ENCODE measurements around the gene PDE7B. TPM values are rescaled to one million over a fixed set of nuclear protein-coding genes. Genes with fewer than 3 reads are reported as not detected.

Gene PDE7B
- total and polyA plus RNA-seq, 4 donors: 0.75 to 5.2 (median 1.3) TPM

DNA sequence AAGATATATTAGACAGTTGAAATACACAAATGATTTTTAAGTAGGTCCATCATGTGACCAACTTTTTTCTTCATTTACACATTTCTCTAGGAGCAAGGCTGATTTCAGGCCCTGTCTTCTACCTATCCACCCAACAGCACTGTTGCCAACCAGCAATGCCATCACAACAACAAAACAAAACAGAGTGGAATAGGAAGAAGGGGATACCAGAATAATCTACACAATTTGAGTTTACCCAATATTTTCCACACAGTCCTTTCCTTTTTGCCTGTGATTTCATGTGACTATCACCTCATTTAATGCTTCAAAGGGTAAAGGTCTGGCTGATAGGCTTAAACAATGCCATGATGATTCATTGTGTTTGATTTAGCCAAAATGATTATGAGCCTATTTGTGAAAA is 303.7 kb downstream of the PDE7B start:
- H3K36me3 ChIP-seq (ENCODE audit: control insufficient read depth in 4 of 4, insufficient read depth in 3 of 4, low read depth in 1 of 4, low read length in 3 of 4): no peaks in the 10 kb centered on the region
- H3K27ac ChIP-seq (ENCODE audit: low read depth in 1 of 2, low read length in 2 of 2): no peak overlapping the region
- no peak for DNase-seq (ENCODE audit: low spot score)
- H3K4me1 ChIP-seq (ENCODE audit: control insufficient read depth in 4 of 4, insufficient read depth in 4 of 4, low read length in 3 of 4): peaks cover 0 to 25% (median 23%) of the 10 kb centered on the region in 4 donors
- no peak overlapping the region for H3K4me3 ChIP-seq (ENCODE audit: low read depth in 1 of 3, low read length in 3 of 3)
- H3K9ac ChIP-seq (ENCODE audit: low read depth in 1 of 2, low read length in 2 of 2): no peak overlapping the region
- H3K27me3 ChIP-seq (ENCODE audit: control insufficient read depth in 4 of 4, insufficient read depth in 4 of 4, low read length in 3 of 4): no peaks in the 10 kb centered on the region
- TF ChIP-seq HNF4A (conservative IDR thresholded peaks at IDR 0.05) (no peak), FOXA2 (IDR thresholded peaks at IDR 0.05) (no peak), GABPA (IDR thresholded peaks at IDR 0.05 in 1 of 2, conservative IDR thresholded peaks at IDR 0.05 in 1 of 2) (no peak), HNF4G (IDR thresholded peaks at IDR 0.05) (no peak), FOXA1 (IDR thresholded peaks at IDR 0.05) (no peak)
- TF ChIP-seq, protein P1, sequence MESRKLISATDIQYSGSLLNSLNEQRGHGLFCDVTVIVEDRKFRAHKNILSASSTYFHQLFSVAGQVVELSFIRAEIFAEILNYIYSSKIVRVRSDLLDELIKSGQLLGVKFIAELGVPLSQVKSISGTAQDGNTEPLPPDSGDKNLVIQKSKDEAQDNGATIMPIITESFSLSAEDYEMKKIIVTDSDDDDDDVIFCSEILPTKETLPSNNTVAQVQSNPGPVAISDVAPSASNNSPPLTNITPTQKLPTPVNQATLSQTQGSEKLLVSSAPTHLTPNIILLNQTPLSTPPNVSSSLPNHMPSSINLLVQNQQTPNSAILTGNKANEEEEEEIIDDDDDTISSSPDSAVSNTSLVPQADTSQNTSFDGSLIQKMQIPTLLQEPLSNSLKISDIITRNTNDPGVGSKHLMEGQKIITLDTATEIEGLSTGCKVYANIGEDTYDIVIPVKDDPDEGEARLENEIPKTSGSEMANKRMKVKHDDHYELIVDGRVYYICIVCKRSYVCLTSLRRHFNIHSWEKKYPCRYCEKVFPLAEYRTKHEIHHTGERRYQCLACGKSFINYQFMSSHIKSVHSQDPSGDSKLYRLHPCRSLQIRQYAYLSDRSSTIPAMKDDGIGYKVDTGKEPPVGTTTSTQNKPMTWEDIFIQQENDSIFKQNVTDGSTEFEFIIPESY (IDR thresholded peaks at IDR 0.05): no peak
- TF ChIP-seq, protein P2, sequence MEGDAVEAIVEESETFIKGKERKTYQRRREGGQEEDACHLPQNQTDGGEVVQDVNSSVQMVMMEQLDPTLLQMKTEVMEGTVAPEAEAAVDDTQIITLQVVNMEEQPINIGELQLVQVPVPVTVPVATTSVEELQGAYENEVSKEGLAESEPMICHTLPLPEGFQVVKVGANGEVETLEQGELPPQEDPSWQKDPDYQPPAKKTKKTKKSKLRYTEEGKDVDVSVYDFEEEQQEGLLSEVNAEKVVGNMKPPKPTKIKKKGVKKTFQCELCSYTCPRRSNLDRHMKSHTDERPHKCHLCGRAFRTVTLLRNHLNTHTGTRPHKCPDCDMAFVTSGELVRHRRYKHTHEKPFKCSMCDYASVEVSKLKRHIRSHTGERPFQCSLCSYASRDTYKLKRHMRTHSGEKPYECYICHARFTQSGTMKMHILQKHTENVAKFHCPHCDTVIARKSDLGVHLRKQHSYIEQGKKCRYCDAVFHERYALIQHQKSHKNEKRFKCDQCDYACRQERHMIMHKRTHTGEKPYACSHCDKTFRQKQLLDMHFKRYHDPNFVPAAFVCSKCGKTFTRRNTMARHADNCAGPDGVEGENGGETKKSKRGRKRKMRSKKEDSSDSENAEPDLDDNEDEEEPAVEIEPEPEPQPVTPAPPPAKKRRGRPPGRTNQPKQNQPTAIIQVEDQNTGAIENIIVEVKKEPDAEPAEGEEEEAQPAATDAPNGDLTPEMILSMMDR (IDR thresholded peaks at IDR 0.05; ENCODE audit: low read depth, low read length, missing input control): no peak
- TF ChIP-seq, protein P3, sequence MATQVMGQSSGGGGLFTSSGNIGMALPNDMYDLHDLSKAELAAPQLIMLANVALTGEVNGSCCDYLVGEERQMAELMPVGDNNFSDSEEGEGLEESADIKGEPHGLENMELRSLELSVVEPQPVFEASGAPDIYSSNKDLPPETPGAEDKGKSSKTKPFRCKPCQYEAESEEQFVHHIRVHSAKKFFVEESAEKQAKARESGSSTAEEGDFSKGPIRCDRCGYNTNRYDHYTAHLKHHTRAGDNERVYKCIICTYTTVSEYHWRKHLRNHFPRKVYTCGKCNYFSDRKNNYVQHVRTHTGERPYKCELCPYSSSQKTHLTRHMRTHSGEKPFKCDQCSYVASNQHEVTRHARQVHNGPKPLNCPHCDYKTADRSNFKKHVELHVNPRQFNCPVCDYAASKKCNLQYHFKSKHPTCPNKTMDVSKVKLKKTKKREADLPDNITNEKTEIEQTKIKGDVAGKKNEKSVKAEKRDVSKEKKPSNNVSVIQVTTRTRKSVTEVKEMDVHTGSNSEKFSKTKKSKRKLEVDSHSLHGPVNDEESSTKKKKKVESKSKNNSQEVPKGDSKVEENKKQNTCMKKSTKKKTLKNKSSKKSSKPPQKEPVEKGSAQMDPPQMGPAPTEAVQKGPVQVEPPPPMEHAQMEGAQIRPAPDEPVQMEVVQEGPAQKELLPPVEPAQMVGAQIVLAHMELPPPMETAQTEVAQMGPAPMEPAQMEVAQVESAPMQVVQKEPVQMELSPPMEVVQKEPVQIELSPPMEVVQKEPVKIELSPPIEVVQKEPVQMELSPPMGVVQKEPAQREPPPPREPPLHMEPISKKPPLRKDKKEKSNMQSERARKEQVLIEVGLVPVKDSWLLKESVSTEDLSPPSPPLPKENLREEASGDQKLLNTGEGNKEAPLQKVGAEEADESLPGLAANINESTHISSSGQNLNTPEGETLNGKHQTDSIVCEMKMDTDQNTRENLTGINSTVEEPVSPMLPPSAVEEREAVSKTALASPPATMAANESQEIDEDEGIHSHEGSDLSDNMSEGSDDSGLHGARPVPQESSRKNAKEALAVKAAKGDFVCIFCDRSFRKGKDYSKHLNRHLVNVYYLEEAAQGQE (IDR thresholded peaks at IDR 0.05): no peak
- TF ChIP-seq, protein P4, sequence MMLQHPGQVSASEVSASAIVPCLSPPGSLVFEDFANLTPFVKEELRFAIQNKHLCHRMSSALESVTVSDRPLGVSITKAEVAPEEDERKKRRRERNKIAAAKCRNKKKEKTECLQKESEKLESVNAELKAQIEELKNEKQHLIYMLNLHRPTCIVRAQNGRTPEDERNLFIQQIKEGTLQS (IDR thresholded peaks at IDR 0.05): no peak
- no peaks in the 10 kb centered on the region for H3K9me3 ChIP-seq (ENCODE audit: control insufficient read depth in 4 of 4, low read length in 3 of 4)

DNA sequence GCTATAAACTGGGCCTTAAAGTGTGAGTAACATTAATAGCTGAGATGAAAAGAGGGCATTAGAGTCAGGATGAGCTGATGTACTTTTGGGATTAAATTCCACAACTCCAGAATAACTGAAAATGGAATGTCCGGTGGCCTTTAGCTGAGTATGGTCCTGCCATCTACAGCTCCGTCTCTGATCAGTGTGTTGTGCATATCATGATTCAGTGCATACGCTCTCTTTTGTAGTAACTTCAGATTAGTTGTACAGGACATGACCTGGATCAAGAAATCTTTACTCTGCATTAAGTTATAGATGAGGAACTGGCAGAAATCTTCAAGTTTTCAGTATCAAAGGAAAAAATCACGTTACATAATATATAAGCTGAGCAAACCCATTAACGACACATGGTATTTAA is 306.2 kb downstream of the PDE7B start:
- Histone ChIP-seq H3K27me3 (ENCODE audit: control insufficient read depth in 4 of 4, insufficient read depth in 4 of 4, low read length in 3 of 4) (no peaks in the 10 kb centered on the region), H3K9ac (ENCODE audit: low read depth in 1 of 2, low read length in 2 of 2) (no peak overlapping the region), H3K4me1 (ENCODE audit: control insufficient read depth in 4 of 4, insufficient read depth in 4 of 4, low read length in 3 of 4) (peaks cover 0 to 25% (median 23%) of the 10 kb centered on the region in 4 donors), H3K4me3 (ENCODE audit: low read depth in 1 of 3, low read length in 3 of 3) (no peak overlapping the region), H3K36me3 (ENCODE audit: control insufficient read depth in 4 of 4, insufficient read depth in 3 of 4, low read depth in 1 of 4, low read length in 3 of 4) (no peaks in the 10 kb centered on the region), H3K9me3 (ENCODE audit: control insufficient read depth in 4 of 4, low read length in 3 of 4) (no peaks in the 10 kb centered on the region), H3K27ac (ENCODE audit: low read depth in 1 of 2, low read length in 2 of 2) (peak overlapping the region in 1 of 2 donors; percentile 43)
- 94% methylated on average over 5 of the region's 5 CpGs for WGBS
- TF ChIP-seq HNF4G (IDR thresholded peaks at IDR 0.05): no peak
- no peak for TF ChIP-seq TAF1 (conservative IDR thresholded peaks at IDR 0.05)
- TF ChIP-seq, protein P4 (IDR thresholded peaks at IDR 0.05): no peak
- TF ChIP-seq NR2F2 (IDR thresholded peaks at IDR 0.05): no peak
- TF ChIP-seq, protein P3 (IDR thresholded peaks at IDR 0.05): no peak
- no peak for TF ChIP-seq YY1 (IDR thresholded peaks at IDR 0.05)
- TF ChIP-seq FOXA2 (IDR thresholded peaks at IDR 0.05): no peak
- no peak for TF ChIP-seq EGR1 (IDR thresholded peaks at IDR 0.05; ENCODE audit: low read depth in 2 of 2)
- TF ChIP-seq FOXA1 (IDR thresholded peaks at IDR 0.05): no peak
- TF ChIP-seq, protein P2 (IDR thresholded peaks at IDR 0.05; ENCODE audit: low read depth, low read length, missing input control): no peak
- no peak for TF ChIP-seq SP1 (IDR thresholded peaks at IDR 0.05)
- DNase-seq (ENCODE audit: low spot score): no peak
